Subcutaneous abdominal adipose tissue (tissue), 5 donors: Measurements from ENCODE around the gene VNN1.

ENCODE experiments used
- H3K27ac ChIP-seq: one replicate; pipeline ENCODE4 v1.7.0; 2013; ENCODE audit warnings: low read depth, mild to moderate bottlenecking, inconsistent platforms, low read length, moderate library complexity
- H3K27me3 ChIP-seq, 5 donors: one replicate each; pipeline ENCODE4 v1.7.0; 2013; ENCODE audit warnings: low read length in 5 of 5, inconsistent platforms in 1 of 5; ENCODE audit not compliant: control insufficient read depth in 5 of 5, insufficient read depth in 4 of 5
- H3K36me3 ChIP-seq, 5 donors: one replicate each; pipeline ENCODE4 v1.7.0; 2013; ENCODE audit warnings: low read length in 5 of 5; ENCODE audit not compliant: control insufficient read depth in 5 of 5, insufficient read depth in 5 of 5
- H3K4me1 ChIP-seq, 5 donors: one replicate each; pipeline ENCODE4 v1.7.0; 2013; ENCODE audit warnings: low read length in 5 of 5, mild to moderate bottlenecking in 3 of 5, moderate library complexity in 1 of 5; ENCODE audit not compliant: control insufficient read depth in 5 of 5, insufficient read depth in 5 of 5
- H3K4me3 ChIP-seq, 5 donors: one replicate each; pipeline ENCODE4 v1.7.0; 2013; ENCODE audit warnings: low read length in 5 of 5, low read depth in 1 of 5
- H3K9ac ChIP-seq, 5 donors: one replicate each; pipeline ENCODE4 v1.7.0; 2013; ENCODE audit warnings: low read length in 5 of 5, mild to moderate bottlenecking in 4 of 5, moderate library complexity in 3 of 5
- H3K9me3 ChIP-seq, 5 donors: one replicate each; pipeline ENCODE4 v1.7.0; 2013; ENCODE audit warnings: low read length in 5 of 5; ENCODE audit not compliant: control insufficient read depth in 5 of 5
- donor health status: healthy.
- donor health status: healthy.
- donor health status: healthy.
- donor health status: healthy.
- donor health status: healthy.

The VNN1 gene, protein sequence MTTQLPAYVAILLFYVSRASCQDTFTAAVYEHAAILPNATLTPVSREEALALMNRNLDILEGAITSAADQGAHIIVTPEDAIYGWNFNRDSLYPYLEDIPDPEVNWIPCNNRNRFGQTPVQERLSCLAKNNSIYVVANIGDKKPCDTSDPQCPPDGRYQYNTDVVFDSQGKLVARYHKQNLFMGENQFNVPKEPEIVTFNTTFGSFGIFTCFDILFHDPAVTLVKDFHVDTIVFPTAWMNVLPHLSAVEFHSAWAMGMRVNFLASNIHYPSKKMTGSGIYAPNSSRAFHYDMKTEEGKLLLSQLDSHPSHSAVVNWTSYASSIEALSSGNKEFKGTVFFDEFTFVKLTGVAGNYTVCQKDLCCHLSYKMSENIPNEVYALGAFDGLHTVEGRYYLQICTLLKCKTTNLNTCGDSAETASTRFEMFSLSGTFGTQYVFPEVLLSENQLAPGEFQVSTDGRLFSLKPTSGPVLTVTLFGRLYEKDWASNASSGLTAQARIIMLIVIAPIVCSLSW

DNA sequence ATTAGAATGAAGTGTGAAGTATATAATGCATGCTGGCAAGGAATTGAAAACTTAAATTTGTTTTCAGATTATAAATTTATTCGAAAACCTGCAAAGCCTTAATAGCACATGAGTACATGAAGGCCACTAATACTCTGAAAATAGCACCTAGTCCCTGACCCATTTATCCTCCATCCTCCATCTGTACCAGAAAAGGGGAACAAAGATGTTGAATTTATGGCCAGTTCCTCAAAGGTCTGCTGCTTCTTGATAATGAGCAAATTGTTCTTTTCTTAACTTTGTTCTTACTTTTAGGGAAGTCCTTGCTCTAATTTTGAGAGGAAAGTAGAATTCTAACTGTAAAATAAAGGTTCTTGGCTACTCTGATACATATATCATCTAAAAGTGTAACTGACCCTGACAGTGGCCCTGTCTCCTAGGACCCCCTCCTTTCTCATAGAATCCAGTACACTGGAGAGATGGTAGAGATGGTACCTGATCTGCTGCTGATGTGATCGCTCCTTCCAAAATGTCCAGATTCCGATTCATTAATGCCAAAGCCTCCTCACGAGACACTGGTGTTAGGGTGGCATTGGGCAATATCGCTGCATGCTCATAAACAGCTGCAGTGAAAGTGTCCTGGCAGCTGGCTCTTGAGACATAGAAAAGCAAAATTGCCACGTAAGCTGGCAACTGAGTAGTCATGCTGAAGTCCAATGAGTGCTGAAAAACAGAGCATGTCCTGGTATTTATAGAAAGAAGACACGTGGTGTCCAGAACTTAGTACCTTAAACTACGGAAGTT is at the start of gene VNN1:
TSS of gene VNN1 (minus strand) at position 704 of the 783 bp plus-strand sequence. CDS start at position 684, 20 bp downstream.
- Histone ChIP-seq H3K9me3 (no peaks in the 10 kb centered on the region), H3K36me3 (no peaks in the 10 kb centered on the region), H3K4me3 (no peak within 1 kb of the TSS), H3K4me1 (peaks cover 0 to 3% (median 0%) of the 10 kb centered on the region in 5 donors), H3K9ac (no peak within 1 kb of the TSS), H3K27ac (no peak within 1 kb of the TSS), H3K27me3 (no peaks in the 10 kb centered on the region)

DNA sequence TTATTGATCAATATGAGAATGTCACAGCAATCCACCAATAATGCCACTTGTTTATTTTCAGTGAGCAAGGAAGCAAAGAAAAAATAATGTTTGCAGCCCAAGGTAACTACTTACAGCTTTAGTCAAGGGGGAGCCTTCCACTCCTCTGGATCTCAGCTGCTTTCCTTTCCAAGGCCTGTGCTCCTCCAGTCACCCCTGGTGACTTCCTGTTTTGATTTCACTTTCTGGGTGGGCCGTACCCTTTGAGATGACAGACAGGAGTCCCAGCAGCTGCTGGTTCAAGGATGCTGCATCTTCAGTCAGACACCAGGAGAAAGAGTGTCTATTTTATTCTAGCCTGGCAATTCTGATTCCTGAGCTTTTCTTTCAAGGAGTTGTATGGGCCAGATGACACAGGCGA is 49.4 kb upstream of the VNN1 start:
- Histone ChIP-seq H3K27me3 (no peaks in the 10 kb centered on the region), H3K27ac (no peak overlapping the region), H3K36me3 (no peaks in the 10 kb centered on the region), H3K4me1 (peaks cover 0 to 28% (median 16%) of the 10 kb centered on the region in 5 donors), H3K4me3 (no peak overlapping the region), H3K9ac (no peak overlapping the region), H3K9me3 (no peaks in the 10 kb centered on the region)

DNA sequence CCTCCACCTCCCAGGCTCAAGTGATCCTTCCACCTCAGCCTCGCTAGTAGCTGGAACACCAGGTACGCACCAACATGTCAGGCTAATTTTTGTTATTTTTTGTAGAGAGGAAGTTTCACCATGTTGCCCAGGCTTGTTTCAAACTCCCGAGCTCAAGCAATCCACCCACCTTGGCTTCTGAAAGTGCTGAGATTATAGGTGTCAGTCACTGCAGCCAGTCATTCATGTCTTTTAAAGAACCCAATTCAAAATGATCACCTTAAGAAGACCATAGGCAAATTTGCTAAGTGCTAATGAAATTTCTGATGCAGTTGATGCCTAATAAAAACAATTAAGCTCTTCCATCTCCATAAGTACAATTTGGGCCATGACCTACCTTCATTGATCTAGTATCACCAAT is 46.4 kb upstream of the VNN1 start:
- no peak overlapping the region for H3K9ac ChIP-seq
- no peaks in the 10 kb centered on the region for H3K9me3 ChIP-seq
- peaks cover 0 to 22% (median 15%) of the 10 kb centered on the region in 5 donors for H3K4me1 ChIP-seq
- H3K4me3 ChIP-seq, result no peak overlapping the region
- H3K27me3 ChIP-seq, result no peaks in the 10 kb centered on the region
- H3K27ac ChIP-seq, result no peak overlapping the region
- no peaks in the 10 kb centered on the region for H3K36me3 ChIP-seq

DNA sequence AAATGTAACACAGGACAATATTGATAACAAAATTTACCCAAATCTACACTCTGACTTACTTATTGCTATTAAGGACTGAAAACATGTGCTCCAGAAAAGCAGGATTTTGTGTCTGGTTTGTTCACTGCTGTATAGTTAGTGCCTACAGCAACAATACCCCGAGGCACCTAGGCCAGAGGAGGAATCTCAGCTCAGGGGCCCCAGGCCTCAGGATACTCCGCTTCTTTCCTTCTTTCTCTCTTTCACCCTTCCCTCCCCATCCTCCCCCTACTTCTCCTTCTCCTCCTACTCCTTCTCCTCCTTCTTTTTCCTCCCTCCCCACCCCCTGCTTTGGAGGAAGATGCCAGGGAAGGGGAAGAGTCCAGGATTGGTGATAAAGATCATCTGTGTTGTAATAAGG is 44.8 kb upstream of the VNN1 start:
- no peaks in the 10 kb centered on the region for H3K27me3 ChIP-seq
- H3K27ac ChIP-seq, result no peak overlapping the region
- H3K9ac ChIP-seq, result no peak overlapping the region
- H3K4me1 ChIP-seq, result peaks cover 0 to 13% (median 6%) of the 10 kb centered on the region in 5 donors
- no peaks in the 10 kb centered on the region for H3K9me3 ChIP-seq
- no peaks in the 10 kb centered on the region for H3K36me3 ChIP-seq
- H3K4me3 ChIP-seq, result no peak overlapping the region

DNA sequence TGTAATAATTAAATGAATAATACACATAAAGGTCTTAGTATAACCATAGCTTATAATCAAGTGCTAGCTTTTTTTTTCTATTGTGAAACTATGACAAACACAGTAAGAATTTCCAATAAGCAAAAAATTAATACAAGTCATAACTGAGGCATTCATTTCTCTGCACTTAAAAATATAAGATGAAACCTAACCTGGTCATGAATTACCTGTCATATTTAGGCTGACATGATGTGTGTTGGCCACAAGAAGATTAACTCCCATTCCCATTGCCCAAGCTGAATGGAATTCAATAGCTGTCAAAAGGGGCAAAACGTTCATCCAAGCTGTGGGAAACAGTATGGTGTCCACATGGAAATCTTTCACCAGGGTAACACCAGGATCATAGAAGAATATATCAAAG is 38.4 kb upstream of the VNN1 start:
- Histone ChIP-seq H3K36me3 (no peaks in the 10 kb centered on the region), H3K27me3 (no peaks in the 10 kb centered on the region), H3K27ac (no peak overlapping the region), H3K9ac (no peak overlapping the region), H3K4me1 (peaks cover 0 to 3% (median 0%) of the 10 kb centered on the region in 5 donors), H3K4me3 (no peak overlapping the region), H3K9me3 (peaks cover 0 to 2% (median 0%) of the 10 kb centered on the region in 5 donors)

DNA sequence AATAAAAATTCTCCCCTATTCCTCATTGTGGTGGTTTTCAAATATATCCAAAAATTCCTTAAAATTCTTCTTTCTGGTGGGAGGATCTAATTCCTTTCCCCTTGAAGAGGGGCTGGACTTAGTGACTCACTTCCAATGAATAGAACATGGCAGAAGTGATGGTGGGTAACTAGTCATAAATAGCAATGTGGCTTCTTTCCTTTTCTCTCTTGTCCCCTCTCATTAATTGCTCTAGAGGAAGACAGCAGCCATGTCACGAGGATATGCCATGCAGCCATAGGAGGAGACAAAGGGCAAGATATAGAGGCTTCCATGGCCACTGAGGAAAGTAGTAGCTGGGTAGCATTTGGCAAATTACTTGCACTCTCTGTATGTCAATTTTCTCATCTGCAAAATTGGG is 38.0 kb upstream of the VNN1 start:
- Histone ChIP-seq H3K4me3 (no peak overlapping the region), H3K27me3 (no peaks in the 10 kb centered on the region), H3K9me3 (peaks cover 0 to 2% (median 0%) of the 10 kb centered on the region in 5 donors), H3K4me1 (peaks cover 0 to 3% (median 0%) of the 10 kb centered on the region in 5 donors), H3K27ac (no peak overlapping the region), H3K36me3 (no peaks in the 10 kb centered on the region), H3K9ac (no peak overlapping the region)

DNA sequence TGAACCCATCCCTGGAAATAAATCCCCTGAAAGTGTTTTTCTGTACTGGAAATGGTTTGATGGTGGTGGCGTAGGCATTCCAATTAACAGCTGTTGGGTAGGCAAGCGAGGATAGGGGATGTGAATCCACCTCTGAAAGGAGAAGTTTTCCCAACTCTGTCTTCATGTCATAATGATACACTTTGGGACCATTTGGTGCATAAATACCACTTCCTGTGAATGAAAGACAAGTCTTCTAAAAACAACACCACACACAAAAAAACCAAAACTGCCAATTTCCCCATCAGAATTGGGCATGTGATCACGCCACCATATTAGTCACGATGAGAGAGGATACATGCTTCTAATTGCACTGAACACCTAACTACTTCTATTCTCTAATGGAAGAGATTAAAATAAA is 37.5 kb upstream of the VNN1 start:
- peaks cover 0 to 2% (median 0%) of the 10 kb centered on the region in 5 donors for H3K9me3 ChIP-seq
- no peak overlapping the region for H3K27ac ChIP-seq
- H3K27me3 ChIP-seq, result no peaks in the 10 kb centered on the region
- H3K4me1 ChIP-seq, result peaks cover 0 to 3% (median 0%) of the 10 kb centered on the region in 5 donors
- no peak overlapping the region for H3K9ac ChIP-seq
- H3K36me3 ChIP-seq, result no peaks in the 10 kb centered on the region
- H3K4me3 ChIP-seq, result no peak overlapping the region

DNA sequence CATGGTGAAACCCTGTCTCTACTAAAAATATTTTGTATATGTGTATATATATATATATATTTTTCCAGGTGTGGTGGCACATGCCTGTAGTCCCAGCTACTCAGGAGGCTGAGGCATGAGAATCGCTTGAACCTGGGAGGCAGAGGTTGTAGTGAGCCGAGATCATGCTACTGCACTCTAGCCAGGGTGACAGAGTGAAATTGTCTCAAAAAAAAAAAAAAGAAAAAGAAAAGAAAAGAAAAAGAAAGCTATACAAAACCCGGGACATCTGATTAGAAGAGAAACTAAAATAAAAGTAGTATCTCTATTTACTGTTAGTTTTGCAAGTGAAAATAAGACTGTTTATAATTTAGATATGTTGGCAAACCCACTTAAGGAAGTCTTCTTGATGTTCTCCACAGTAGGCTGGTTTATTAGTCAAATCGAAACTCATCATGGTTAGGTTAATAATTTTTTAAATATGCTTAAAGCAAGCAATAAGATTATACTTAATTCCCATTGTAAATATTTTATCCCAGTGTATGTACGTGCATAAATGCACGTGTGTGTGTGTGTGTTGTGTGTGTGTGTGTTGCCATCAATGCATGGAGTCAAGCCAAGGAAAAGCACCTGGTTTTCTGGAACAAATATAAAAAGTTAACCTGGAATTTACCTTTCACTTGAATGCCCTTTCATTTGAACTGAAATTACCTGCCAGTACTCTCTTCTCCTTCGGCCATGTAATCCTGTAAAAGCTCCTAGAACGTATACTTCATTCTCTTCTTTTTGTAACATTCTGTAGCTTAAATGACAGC is 36.8 kb upstream of the VNN1 start:
- H3K4me3 ChIP-seq, result no peak overlapping the region
- H3K9me3 ChIP-seq, result peaks cover 0 to 2% (median 0%) of the 10 kb centered on the region in 5 donors
- H3K27me3 ChIP-seq, result no peaks in the 10 kb centered on the region
- peaks cover 0 to 3% (median 0%) of the 10 kb centered on the region in 5 donors for H3K4me1 ChIP-seq
- H3K27ac ChIP-seq, result no peak overlapping the region
- H3K9ac ChIP-seq, result no peak overlapping the region
- H3K36me3 ChIP-seq, result no peaks in the 10 kb centered on the region

DNA sequence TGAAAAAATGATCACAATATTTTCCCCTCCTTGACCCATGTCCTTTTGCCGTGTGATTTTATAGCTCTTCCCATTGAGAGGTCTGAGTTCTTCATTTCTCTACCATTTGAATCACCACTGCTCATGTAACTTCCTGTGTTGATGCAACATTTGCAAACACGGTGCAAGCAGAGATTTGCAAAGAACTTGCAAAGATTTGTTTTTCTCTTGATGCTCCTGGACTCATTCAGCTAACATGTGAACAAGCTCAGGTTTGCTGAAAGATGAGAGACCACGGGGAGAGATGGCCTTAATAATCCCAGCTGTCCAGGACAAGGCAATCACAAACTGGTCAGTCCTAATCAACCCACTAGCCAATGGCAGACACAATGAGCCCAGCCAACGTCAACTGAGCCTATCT is 35.3 kb upstream of the VNN1 start:
- no peaks in the 10 kb centered on the region for H3K36me3 ChIP-seq
- no peak overlapping the region for H3K27ac ChIP-seq
- peaks cover 0 to 2% (median 0%) of the 10 kb centered on the region in 5 donors for H3K9me3 ChIP-seq
- H3K27me3 ChIP-seq, result no peaks in the 10 kb centered on the region
- H3K4me1 ChIP-seq, result peaks cover 0 to 3% (median 0%) of the 10 kb centered on the region in 5 donors
- no peak overlapping the region for H3K4me3 ChIP-seq
- no peak overlapping the region for H3K9ac ChIP-seq
